Frontal cortex (tissue), 4 donors: ENCODE data around the gene UNC93B1. TPM values are rescaled to one million over a fixed set of nuclear protein-coding genes. Genes with fewer than 3 reads are reported as not detected.

Source experiments
- DNase-seq, 2 donors: peaks; one replicate each; pipeline ENCODE4 v3.0.0; 2012; ENCODE audit warnings: low spot score in 2 of 2
- FAIRE-seq: peaks from 2 replicates; lab custom pipeline; 2012; peaks lifted over from hg19 to GRCh38; lab: Jason Lieb, UNC
- total RNA-seq: library from RNA; depleted of rRNA; stranded (reverse); fragments of >200 nt; gene quantifications from one replicate; pipeline ENCODE4 v1.2.3, GENCODE V29; 2014
- donor health status: control.
- donor health status: control.
- donor health status: control.

UNC93B1 gene
- total RNA-seq, 1 donor from 2014 or later, result 2.9 TPM

DNA sequence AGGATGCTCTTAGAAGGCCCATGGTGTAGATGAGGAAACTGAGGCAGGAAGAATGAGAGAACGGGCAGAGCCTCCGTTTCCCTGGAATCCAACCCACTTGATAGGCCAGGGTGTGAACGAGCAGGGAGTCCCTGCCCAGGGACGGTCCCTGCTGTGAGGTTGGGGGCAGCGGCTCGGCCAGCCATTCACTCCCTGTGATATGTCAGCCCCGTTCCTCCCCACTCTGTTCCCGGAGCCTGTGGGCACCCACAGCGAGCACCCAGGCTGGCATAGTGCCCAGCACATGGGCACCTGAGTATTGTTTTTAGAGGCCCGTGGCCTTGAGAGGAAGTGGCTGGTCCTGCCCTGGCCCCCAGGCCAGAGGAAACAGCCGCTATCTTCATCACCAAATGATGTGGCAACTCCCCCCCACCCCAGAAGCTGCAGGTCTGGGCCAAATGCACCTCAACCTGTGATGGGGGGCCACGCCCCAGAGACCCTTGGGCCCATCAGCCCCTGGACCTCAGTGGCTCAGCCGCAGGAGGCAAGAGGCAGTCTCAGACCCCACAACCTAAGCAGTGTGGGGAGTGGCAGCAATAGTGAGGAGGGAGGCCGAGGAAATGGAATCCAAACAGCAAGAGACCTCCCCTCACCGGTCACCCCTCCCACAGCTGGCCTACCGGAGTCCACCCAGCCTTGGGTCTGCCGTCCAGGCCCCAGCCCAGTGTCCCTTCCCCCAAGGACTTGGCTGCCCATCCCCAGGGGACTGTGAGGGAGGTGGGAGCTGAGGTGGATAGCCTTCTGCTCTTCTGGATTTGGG is 8.3 kb upstream of the UNC93B1 start:
- FAIRE-seq (no peak), DNase-seq (no peak)

DNA sequence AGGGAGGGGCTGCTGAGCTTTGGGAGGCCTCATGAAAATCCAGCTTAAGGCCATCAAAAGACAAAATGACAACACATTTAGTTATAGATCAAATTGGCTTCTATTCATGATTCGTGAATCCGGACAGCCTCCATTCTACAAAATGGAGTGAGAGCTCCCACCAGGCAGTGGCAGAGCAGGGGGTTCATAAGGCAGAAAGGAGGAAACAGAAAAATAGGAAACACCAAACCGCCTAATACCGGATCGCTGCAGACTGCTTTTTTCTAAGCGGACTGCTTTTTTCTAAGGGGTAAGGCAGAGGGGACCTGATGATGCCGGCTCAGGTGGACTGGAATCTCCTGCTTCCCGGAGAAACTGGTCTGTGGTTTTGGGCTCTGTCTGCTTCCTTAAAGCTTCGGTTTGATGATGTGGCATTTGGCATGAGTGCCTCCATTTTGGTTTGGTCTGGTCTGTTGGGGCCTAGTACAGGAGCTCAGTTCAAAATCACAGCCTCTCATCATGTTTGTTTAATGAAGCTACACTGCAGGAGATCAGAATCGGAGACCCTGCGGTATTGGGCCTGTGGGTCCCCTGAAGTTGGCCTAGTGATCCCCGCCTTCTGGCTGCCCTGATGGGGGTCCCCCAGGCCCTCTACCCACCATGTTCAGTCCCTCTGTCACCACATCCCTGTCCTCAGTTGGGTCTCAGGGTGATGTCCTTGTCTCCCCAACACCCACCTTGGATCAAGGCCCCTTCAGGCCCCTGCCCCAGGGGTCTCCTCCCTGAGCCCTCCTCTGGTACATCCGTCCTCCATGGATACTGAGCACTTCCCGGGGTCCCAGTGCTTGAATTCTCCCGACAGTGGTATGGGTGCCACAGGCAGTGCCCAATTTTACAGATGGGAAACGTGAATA is 7.4 kb upstream of the UNC93B1 start:
- no peak for DNase-seq
- no peak for FAIRE-seq

DNA sequence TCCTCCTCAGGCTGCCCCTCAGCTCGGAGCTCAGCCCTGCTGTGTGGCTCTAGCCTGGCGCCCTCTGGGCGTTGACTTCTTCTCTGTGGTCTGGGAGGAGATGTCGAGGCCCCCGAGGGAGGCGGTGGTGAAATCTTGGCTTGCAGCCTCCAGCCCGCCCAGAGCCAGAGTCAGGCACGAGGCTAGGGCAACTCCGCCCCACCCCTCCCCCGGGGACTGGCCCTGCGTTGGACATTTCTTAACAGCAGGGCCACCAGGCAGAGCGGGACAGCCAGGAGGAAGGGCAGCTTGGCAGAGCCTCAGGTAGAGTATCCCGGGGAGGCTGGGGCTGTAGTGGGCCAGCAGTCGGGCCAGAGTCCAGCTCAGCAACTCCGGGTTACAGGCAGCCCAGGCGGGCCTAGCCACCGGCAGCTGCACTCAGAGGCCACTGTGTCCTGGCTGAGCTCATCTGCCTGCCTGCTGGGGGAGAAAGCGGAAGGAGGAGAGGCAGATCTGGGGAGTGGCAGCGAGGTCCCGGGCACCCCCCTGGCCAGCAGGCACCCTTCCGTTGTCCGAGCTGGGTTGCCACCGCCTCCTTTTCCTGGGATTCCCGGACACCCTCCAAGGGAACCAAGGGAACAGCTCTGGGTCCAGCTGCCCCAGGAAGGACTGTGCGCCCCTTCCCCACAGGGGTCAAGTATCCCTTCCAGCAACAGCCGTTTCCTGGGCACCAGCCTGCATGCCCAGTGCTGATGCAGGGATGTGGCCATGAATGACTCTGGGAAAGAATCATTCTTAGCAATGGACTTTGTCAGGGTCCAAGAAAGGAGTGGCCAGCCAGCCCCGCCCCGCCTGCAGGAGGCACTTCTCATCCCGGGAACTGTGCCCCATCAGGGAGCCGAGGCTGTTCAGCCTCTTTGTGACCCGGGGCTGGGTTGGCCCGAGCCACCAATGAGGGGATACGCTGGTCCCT is 6.5 kb upstream of the UNC93B1 start, which contains the start of gene ALDH3B1:
Gene ALDH3B1, plus strand, starts transcription at position 238 of the 952 bp plus-strand sequence. CDS start 4,971 bp downstream, outside the sequence.
- FAIRE-seq (no peak), DNase-seq (peak; percentile 69 to 75)

DNA sequence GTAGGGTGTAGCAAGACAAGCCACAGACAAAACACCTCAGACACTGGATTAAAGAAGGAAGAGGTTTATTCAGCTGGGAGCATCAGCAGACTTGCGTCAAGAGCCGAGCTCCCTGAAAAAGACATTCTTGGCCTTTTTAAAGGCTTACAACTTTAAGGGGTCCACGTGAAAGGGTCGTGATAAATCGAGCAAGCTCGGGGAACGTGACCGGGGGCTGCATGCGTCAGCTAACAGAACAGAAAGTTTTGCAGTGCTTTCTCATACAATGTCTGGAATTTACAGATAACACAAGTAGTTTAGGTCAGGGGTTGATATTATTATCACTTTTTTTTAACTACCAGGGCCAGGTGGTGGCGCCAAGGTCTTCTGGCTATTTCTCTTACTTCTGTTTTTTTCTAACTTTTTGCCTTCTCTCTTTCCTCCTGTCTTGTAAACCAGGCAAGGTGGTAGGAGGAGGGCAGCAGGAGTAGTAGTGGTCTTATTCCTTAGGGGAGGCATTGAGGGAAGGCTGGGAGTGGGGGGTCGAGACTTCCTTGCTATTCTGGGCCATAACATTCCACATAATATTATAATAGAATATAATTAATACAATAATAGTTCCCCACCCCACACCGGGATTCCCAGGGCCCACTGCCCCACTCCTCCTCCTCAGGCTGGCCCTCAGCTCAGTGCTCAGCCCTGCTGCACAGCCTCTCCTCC is 5.6 kb upstream of the UNC93B1 start:
- FAIRE-seq, result no peak
- no peak for DNase-seq

DNA sequence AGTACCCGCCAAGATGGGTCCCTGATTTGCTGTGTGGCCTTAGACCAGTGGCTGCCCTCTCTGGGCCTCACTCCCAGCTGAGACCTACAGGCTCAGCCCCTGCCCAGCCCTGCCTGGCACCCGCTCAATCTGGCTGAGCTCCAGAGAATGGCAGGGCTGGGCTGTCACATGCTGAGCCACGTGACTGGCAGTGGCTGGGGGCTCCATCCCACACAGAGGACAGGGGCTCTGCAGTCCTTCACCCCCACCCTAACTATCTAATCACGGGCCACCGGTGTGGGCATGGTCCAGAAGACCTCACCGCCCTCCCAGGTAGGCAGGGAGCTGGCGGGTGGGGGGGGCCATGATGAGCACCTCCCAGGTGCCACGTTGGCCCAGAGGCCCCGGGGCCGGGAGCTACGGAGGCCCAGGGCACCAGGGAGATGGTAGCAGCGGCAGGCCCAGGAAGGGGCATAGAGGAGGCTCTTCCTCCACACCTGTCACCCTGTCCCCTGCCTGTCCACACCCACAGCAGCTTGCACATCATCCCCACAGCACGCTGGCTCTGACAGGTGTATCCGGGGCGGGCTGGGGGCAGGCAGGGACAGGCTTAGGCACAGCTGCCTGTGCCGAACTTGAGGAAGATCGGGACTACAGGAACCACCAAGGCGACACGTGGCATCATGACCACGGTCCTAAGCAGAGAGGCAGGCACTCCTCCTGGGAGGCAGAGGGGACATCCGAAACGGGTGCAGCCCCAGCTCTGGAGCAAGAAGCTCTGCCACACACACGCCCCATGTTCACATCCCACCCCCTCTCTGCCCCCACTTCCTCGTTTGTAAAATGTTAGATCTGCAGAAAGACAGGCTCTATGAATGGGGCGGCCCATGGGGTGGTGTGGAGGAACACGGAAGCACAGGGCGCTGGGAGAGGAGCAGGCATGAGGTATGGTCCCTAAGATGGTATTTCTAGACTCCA is 4.8 kb upstream of the UNC93B1 start:
- FAIRE-seq (no peak), DNase-seq (no peak)

DNA sequence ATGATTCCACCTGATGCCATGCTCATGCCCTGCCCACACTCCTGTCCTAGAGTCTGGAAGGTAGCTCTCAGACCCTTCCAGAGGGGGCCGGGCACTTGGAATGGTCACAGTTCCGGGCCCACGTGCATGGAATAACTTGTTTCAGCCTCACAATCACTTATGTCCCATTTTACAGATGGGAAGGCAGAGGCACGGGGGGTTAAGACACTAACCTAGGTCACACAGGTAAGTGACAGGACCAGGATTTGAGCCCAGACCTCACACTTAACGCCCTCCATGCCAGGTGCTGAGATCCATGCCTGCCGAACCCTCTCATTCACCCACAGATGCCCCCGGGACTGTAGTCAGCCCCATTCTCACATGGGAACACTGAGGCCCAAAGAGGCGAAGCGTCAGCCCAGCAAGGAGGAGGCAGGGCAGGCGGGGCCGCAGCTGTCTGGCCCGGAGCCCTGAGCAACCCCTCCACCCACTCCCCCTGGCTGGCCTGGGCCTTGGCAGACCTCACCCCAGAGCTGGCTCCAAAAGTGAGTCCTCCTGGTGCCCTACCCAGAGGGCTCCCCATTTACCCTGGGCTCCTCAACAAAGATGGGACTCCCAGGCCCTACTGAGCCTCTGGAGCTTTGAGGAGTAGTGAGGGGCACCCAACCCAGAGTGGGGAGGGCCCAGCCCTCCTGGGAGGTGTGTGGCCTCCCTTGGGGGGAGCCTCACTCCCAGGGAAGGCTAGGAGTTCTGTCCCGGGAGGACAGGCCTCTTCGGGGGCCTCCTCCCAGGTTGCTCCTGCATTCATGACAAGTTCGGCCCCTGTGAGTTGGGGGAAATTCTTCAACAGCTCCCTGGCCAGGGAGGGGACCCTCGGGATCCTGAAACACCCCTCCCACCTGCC is 3.8 kb upstream of the UNC93B1 start:
- FAIRE-seq (no peak), DNase-seq (no peak)

DNA sequence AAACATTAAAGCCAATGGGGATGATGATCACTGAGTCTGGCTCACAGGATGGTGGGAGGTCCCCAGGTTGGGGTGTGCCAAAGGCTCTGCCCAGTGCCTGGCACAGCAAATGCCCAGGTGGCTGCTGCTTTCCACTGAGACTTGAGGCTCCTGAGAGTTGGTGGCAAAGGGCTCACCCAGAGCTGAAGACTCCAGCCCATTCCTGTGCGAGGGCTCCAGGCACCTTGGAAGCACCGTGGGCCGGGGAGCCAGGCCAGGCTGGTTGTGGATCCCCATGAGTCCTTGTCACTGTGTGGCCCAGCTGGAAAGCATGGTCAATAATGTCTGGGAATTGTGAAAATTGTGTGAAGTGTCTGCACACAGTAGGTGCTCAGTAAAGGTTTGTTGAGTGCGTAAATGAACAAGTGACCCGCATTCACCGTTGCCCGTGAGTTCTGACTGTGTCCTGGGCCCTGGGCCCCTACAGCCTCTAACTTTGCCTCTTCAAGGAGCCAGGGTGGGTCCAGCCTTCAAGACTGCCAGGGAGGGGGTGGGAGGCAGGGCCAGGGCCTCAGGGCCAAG is 2.8 kb upstream of the UNC93B1 start:
- FAIRE-seq (no peak), DNase-seq (no peak)

DNA sequence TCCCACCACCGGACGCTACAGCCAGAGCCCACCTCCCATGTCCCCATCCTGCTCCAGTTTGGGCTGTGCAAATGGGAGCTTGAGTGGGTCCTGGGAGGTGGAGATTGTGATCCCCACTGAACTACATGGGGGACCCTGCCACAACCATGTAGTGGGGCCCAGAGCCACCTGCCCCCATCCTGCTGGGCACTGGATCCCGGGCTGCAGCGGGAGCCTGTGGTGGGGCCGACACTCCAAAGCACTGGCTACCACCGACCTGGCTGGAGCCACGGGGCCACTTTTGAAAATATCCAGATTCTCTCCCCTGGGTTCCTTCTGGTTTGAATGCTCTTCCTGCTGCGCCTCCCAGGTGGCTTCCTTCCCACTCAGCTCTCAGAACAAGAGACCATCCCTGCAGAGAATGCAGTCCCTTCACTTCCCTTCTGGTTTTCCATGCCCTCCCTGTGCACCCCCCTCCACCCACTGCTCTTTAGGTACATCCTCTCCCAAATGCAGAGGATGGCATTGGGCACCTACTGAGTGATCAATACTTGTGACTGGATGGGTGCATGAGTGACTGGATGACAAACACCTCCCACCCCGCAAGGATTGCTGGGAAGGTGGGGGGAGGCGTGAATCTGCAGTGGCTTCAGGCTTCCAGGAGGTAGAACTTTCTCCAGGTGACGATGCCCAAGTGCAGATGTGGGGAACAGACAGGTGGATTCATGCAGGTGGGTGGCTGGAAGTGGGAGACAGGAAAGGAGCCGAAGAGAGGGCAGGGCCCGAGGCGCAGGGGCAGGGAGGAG is 846 bp upstream of the UNC93B1 start:
- FAIRE-seq (no peak), DNase-seq (no peak)

DNA sequence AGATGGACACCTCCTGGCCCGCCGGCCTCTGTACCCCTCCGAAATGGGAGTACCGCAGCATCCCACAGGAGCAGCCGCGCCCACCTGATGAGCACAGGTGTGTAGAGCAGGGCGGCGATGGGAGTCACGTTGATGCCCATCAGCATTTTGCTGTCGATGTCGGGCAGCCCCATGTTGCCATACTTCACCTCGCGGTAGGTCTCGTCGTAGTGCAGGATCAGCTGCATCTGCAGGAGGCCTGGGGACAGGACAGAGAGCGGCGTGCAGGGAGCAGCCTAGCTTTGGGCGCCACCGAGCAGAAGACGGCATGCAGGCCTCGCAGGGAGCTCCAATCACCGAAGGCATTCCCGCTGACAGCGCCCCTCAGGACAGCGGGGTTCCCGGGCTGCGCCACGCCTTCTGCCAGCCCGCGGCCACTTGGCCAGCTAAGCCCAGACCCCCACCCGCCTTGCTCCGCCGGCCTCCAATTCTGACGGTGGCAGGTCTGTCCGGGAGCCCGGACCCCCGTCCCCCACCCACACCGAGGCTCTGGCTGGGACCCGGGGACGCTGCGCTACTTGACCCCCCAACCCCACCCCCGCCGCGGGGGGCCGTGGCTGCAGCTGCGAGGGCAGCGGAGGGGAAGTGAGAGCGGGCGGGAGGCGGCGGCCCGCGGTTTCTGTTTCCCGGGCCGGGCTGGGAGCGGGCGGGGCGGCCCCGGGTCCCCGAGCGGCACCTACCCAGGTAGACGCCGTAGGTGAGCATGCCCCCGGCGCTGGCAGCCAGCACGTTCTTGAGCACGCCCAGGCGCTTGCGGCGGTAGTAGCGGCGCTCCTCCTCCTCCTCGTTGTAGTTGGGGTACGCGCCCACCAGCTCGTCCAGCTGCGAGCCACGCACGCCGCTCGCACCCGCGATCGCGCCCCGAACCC is 705 bp downstream of the UNC93B1 start:
- FAIRE-seq, result no peak
- DNase-seq, result no peak

DNA sequence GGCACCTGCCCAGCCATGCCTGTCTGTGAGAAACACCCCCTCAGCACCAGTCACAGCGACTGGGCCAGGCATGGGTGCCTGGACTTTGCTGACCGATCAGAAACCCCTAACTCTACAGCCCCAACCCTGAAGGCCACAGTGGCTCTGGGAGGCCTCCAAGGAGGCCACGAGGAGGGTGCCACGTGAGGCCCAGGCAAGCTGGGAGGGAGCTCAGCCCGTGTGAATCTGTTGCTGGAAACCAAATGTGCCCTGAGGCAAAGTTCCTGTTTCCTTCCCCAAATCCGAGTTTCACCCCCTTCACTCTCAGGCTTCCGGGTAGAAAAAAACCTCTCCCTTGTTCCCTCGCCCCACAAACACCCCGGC is 1.3 kb downstream of the UNC93B1 start:
- DNase-seq (no peak), FAIRE-seq (no peak)

DNA sequence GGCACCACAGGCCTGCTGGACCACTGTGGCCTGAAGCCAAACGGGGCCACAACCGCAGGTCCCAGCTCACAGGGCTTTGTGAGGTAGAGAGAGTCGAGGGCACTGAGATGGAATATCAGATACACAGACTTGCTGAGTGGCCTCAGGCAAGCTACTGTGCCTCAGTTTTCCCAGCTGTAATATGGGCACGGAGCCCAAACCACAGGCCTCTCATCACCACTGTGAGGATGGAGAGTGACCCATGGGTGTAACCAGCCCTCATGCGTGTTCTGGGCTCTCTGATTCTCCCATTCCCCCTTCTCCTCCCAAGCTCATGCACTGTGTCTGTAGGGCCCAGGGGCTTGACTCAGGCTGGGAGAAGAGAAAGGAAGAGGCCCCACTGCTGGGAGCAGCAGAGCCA is 4.2 kb downstream of the UNC93B1 start:
- FAIRE-seq (no peak), DNase-seq (no peak)

DNA sequence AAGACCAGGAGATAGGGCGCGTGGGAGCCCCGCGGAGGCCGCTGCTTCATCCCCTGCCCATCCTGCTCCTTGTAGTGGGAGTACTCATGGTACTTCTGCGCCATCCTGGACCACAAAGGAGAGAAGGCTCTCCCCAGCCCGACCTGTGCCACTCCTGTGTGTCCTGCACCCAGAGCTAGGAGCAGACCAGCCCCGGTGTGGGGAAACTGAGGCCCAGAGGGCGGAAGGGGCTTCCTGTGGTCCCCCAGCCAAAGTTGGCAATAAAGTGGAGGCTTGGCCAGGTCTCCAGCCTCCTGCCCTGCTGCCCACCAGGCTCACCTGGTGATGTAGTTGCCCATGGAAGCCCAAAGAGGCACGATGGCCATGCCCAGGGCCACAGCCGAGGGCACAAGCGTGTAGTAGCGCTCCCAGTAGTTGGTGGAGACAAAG is 4.7 kb downstream of the UNC93B1 start:
- DNase-seq (no peak), FAIRE-seq (no peak)

DNA sequence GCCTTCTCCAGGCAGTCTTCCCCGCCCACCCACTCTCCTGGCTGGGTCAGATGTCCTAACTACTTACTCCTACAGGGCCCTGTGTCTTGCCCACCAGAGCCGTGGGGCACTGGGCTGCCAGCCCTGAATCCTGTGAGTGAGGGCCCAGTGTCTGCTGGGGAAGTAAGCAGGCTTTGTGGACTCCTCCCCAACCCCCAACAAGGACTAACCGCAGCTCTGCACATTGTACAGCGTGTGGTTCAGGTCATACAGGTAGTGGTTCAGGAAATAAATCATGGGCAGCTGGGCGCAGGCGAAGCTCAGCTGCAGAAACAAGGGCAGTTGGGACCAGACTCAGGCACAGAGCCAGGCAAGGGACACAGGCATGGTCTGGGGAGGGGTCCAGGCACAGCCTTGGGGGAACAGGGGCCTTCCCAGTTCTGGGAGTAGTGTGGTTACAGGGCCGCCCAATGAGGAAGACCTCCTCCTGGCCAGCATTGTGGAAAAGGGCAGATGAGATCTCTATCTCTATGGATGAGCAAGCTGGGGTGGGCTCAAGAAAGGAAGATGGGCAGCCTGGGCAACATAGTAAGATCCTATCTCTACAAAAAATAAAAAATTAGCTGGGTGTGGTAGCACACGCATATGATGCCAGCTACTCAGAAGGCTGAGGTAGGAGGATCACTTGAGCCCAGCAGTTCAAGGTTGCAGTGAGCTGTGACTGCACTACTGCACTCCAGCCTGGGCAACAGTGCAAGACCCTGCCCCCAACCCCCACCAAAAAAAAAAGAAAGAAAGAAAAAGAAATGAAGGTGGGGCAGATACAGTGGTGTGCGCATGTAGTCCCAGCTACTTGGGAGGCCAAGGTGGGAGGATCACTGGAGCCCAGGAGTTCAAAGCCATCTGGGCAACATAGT is 5.5 kb downstream of the UNC93B1 start:
- FAIRE-seq (no peak), DNase-seq (no peak)

DNA sequence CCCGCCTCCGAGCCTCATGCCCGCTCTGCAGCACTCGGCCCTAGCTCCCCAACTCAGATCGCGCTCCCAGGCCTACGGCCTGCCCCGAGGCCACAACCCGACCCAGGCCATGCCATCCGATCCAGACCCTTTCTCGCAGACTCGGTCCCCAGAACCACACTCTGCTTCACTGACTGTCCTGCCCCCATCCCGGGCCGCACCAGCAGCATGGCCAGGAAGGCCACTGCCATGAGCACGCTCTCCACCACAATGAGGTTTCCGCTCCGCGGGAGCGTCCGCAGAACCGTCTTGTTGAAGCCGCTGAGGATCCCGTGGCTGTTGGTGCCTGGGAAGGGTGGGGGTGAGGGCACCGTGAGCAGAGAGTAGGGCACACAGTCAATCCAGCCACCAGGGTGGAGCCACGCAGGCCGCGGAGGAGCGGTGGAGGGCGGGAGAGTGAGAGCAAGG is 6.4 kb downstream of the UNC93B1 start:
- no peak for DNase-seq
- FAIRE-seq, result no peak
